HCT116 (cell line): ENCODE measurements around the gene PPP2R2D.

Source experiments
- CBX3 ChIP-seq: IDR thresholded peaks from 2 replicates; pipeline ENCODE4 v1.6.1; 2012; ENCODE audit warnings: low read depth
- CEBPB ChIP-seq: IDR thresholded peaks from 2 replicates; pipeline ENCODE4 v1.6.1; 2012; ENCODE audit warnings: low read depth
- EZH2 ChIP-seq: fragments of 200-600 bp; sonication (generic); IDR thresholded peaks from 2 replicates; pipeline ENCODE4 v1.6.1; 2017; ENCODE audit warnings: antibody characterized with exemption, mixed run types
- EZH2phosphoT487 ChIP-seq: fragments of 200-600 bp; IDR thresholded peaks from 2 replicates; pipeline ENCODE4 v1.6.1; 2018; ENCODE audit warnings: antibody characterized with exemption, borderline replicate concordance
- FOSL1 ChIP-seq: IDR thresholded peaks from 2 replicates; pipeline ENCODE4 v1.6.1; 2012; ENCODE audit warnings: low read depth
- POLR2A ChIP-seq: IDR thresholded peaks from 2 replicates; pipeline ENCODE4 v1.7.0; 2011; ENCODE audit warnings: borderline replicate concordance; ENCODE audit not compliant: insufficient read depth, insufficient read length; ENCODE audit errors: extremely low read depth
- POLR2AphosphoS5 ChIP-seq: IDR thresholded peaks from 2 replicates; pipeline ENCODE4 v1.6.1; 2011; ENCODE audit warnings: mild to moderate bottlenecking, low read depth, low read length, moderate library complexity
- REST ChIP-seq: IDR thresholded peaks from 2 replicates; pipeline ENCODE4 v1.6.1; 2012; ENCODE audit warnings: low read depth
- SIN3A ChIP-seq: IDR thresholded peaks from 2 replicates; pipeline ENCODE4 v1.6.1; 2012; ENCODE audit warnings: low read depth
- SP1 ChIP-seq: IDR thresholded peaks from 2 replicates; pipeline ENCODE4 v1.6.1; 2012; ENCODE audit warnings: low read depth
- YY1 ChIP-seq: IDR thresholded peaks from 2 replicates; pipeline ENCODE4 v1.6.1; 2011; ENCODE audit warnings: low read length, low read depth, moderate library complexity, mild to moderate bottlenecking; ENCODE audit not compliant: insufficient replicate concordance; ENCODE audit errors: extremely low read depth
- ZNF274 ChIP-seq: fragments of 200-500 bp; sonication (Bioruptor generic); IDR thresholded peaks from 2 replicates; pipeline ENCODE4 v1.6.1; 2014; ENCODE audit warnings: mild to moderate bottlenecking, low read depth, low read length, inconsistent platforms
- TF ChIP-seq, protein P1 (sequence below), 3 experiments: fragments of 200-600 bp in 1 of 3; sonication (generic) in 1 of 3; IDR thresholded peaks in 2 of 3; conservative IDR thresholded peaks in 1 of 3; 2 replicates each; pipeline ENCODE4 v1.5.1; 2012 to 2017; ENCODE audit warnings: low read depth in 2 of 3, low read length in 2 of 3, antibody characterized with exemption in 1 of 3, borderline replicate concordance in 1 of 3, control low read depth in 1 of 3, mild to moderate bottlenecking in 1 of 3, mixed read lengths in 1 of 3, mixed run types in 1 of 3, moderate library complexity in 1 of 3; ENCODE audit not compliant: insufficient read depth in 1 of 3
- TF ChIP-seq, protein P2 (sequence below): IDR thresholded peaks from 2 replicates; pipeline ENCODE4 v1.6.1; 2011; ENCODE audit warnings: mild to moderate bottlenecking, low read length, moderate library complexity; ENCODE audit not compliant: insufficient replicate concordance; ENCODE audit errors: extremely low read depth

DNA sequence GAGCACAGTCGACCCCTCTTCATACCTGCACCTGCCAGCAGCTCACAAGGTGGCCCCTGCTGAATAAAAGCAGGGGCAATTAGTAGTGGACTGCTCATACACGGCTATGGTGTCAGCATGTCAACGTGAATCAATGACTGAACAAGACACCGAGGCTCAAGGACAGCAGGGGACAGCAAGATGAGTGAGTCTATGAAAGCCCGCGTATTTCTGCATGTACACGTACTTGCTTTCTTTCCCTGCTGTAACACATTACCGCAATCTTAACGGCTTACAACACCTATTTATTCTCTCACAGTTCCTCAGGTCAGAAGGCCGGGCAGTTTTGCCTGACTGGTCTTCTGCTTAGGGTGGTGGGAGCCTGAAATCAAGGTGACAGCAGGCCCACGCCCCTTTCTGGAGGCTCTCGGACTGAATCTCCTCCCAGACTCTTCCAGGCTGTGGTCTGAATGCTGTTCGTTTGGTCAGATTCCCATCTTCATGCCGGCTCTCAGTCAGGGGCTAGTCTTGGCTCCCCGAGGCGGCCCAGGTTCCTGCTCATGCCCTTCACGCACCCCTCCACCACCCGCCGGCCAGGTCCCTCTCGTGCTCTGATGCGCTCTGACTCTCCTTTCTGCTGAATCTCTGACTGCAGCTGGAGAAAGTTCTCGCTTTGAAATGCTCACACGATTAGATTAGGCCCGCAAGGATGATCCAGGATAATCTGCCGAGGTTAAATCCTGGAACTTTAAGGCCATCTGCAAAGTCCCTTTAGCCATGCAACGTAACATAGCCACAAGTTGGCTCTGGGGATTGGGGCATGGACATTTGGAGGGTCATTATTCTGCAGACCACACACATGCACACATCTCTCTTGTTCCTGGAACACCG, 7.8 kb upstream of the PPP2R2D start:
- TF ChIP-seq CEBPB: no peak
- TF ChIP-seq POLR2AphosphoS5: no peak
- TF ChIP-seq, protein P1, sequence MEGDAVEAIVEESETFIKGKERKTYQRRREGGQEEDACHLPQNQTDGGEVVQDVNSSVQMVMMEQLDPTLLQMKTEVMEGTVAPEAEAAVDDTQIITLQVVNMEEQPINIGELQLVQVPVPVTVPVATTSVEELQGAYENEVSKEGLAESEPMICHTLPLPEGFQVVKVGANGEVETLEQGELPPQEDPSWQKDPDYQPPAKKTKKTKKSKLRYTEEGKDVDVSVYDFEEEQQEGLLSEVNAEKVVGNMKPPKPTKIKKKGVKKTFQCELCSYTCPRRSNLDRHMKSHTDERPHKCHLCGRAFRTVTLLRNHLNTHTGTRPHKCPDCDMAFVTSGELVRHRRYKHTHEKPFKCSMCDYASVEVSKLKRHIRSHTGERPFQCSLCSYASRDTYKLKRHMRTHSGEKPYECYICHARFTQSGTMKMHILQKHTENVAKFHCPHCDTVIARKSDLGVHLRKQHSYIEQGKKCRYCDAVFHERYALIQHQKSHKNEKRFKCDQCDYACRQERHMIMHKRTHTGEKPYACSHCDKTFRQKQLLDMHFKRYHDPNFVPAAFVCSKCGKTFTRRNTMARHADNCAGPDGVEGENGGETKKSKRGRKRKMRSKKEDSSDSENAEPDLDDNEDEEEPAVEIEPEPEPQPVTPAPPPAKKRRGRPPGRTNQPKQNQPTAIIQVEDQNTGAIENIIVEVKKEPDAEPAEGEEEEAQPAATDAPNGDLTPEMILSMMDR (IDR thresholded peaks at IDR 0.05 in 2 of 3, conservative IDR thresholded peaks at IDR 0.05 in 1 of 3; ENCODE audit: borderline replicate concordance in 1 of 3, insufficient read depth in 1 of 3, low read depth in 2 of 3, low read length in 2 of 3): no peak
- no peak for TF ChIP-seq EZH2phosphoT487
- no peak for TF ChIP-seq SP1
- no peak for TF ChIP-seq YY1
- TF ChIP-seq REST: no peak
- no peak for TF ChIP-seq CBX3
- no peak for TF ChIP-seq POLR2A
- TF ChIP-seq SIN3A: no peak
- TF ChIP-seq EZH2: no peak
- no peak for TF ChIP-seq FOSL1
- TF ChIP-seq ZNF274: no peak
- TF ChIP-seq, protein P2, sequence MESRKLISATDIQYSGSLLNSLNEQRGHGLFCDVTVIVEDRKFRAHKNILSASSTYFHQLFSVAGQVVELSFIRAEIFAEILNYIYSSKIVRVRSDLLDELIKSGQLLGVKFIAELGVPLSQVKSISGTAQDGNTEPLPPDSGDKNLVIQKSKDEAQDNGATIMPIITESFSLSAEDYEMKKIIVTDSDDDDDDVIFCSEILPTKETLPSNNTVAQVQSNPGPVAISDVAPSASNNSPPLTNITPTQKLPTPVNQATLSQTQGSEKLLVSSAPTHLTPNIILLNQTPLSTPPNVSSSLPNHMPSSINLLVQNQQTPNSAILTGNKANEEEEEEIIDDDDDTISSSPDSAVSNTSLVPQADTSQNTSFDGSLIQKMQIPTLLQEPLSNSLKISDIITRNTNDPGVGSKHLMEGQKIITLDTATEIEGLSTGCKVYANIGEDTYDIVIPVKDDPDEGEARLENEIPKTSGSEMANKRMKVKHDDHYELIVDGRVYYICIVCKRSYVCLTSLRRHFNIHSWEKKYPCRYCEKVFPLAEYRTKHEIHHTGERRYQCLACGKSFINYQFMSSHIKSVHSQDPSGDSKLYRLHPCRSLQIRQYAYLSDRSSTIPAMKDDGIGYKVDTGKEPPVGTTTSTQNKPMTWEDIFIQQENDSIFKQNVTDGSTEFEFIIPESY: no peak
